PC-3 (cell line): ENCODE data around the gene HOXA10. TPM values are rescaled to one million over a fixed set of nuclear protein-coding genes. Genes with fewer than 3 reads are reported as not detected.

Source experiments
- ATAC-seq: fragments of 200-7000 bp; cut with Tn5 transposase; 2 replicates; pipeline ENCODE4 v1.9.1; 2020; ENCODE audit warnings: mild to moderate bottlenecking, moderate library complexity
- BruUV-seq: library from RNA; stranded (reverse); fragments of 400-500 nt; replicated peaks from 2 replicates; lab custom pipeline; 2021; lab: Mats Ljungman, UMichigan
- CTCF ChIA-PET: fragments of 300-600 bp; sonication (Branson Sonifier 250); formaldehyde crosslinking; loops from one replicate; lab custom pipeline; 2022; ENCODE audit warnings: antibody characterized with exemption; lab: Charles Lee
- POLR2A ChIA-PET: fragments of 300-600 bp; sonication (Branson Sonifier 250); formaldehyde crosslinking; loops from one replicate; lab custom pipeline; 2022; ENCODE audit warnings: antibody characterized with exemption; ENCODE audit not compliant: unreplicated experiment; lab: Charles Lee
- DNase-seq: peaks from one replicate; pipeline ENCODE4 v3.0.0-alpha.2; 2015
- H2AFZ ChIP-seq: fragments of 300-600 bp; sonication (generic); 2 replicates; pipeline ENCODE4 v1.6.0; 2016; ENCODE audit warnings: antibody characterized with exemption, low read length
- H3F3A ChIP-seq: fragments of 300-600 bp; sonication (generic); one replicate; pipeline ENCODE4 v1.6.0; 2017; ENCODE audit warnings: antibody characterized with exemption, low read length, control low read depth, mild to moderate bottlenecking; ENCODE audit not compliant: unreplicated experiment
- H3K27ac ChIP-seq: fragments of 300-600 bp; sonication (generic); 2 replicates; pipeline ENCODE4 v1.5.1; 2016; ENCODE audit warnings: mild to moderate bottlenecking, low read length
- H3K27me3 ChIP-seq: fragments of 300-600 bp; sonication (generic); 2 replicates; pipeline ENCODE4 v1.6.1; 2016; ENCODE audit warnings: low read length, mixed read lengths
- H3K36me3 ChIP-seq: fragments of 300-600 bp; sonication (generic); 2 replicates; pipeline ENCODE4 v1.6.1; 2016; ENCODE audit warnings: low read depth, mixed run types, low read length, mixed read lengths
- H3K4me1 ChIP-seq: fragments of 300-600 bp; sonication (generic); 2 replicates; pipeline ENCODE4 v1.5.1; 2016; ENCODE audit warnings: low read length; ENCODE audit not compliant: insufficient read depth
- H3K4me2 ChIP-seq: fragments of 300-600 bp; sonication (generic); 2 replicates; pipeline ENCODE4 v1.6.0; 2016; ENCODE audit warnings: low read length
- H3K4me3 ChIP-seq: fragments of 300-600 bp; sonication (generic); 2 replicates; pipeline ENCODE4 v1.5.1; 2016; ENCODE audit warnings: mild to moderate bottlenecking, low read length, mixed read lengths
- H3K79me2 ChIP-seq: fragments of 300-600 bp; sonication (generic); 2 replicates; pipeline ENCODE4 v1.6.1; 2017; ENCODE audit warnings: low read length, mixed read lengths
- H3K9ac ChIP-seq: fragments of 300-600 bp; sonication (generic); 2 replicates; pipeline ENCODE4 v1.6.0; 2016; ENCODE audit warnings: mild to moderate bottlenecking, low read length
- H3K9me2 ChIP-seq: fragments of 300-600 bp; sonication (generic); replicated peaks from 2 replicates; pipeline ENCODE4 v1.6.1; 2016; ENCODE audit warnings: mixed run types, low read length, mixed read lengths
- H3K9me3 ChIP-seq: fragments of 300-600 bp; sonication (generic); 2 replicates; pipeline ENCODE4 v1.6.1; 2016; ENCODE audit warnings: low read length, mixed read lengths
- H4K20me1 ChIP-seq: fragments of 300-600 bp; sonication (generic); 2 replicates; pipeline ENCODE4 v1.6.1; 2016; ENCODE audit warnings: low read length, mixed read lengths
- EZH2 ChIP-seq: fragments of 300-600 bp; sonication (generic); IDR thresholded peaks from one replicate; pipeline ENCODE4 v1.6.1; 2017; ENCODE audit warnings: antibody characterized with exemption, mild to moderate bottlenecking, low read length; ENCODE audit not compliant: unreplicated experiment
- EZH2phosphoT487 ChIP-seq: fragments of 300-600 bp; sonication (generic); IDR thresholded peaks from 2 replicates; pipeline ENCODE4 v1.6.1; 2018; ENCODE audit warnings: mild to moderate bottlenecking, antibody characterized with exemption, low read length, borderline replicate concordance
- intact Hi-C: fragments of 100-400 bp; cut with micrococcal nuclease; formaldehyde crosslinking; loops from 2 replicates; pipeline ENCODE4 v1.9.0; 2023
- total RNA-seq: library from RNA; depleted of rRNA; stranded (reverse); fragments of >200 nt; gene quantifications from 2 replicates; pipeline ENCODE4 v1.2.3, GENCODE V29; 2014
- TF ChIP-seq, protein P1 (sequence below): fragments of 300-600 bp; sonication (generic); conservative IDR thresholded peaks from 2 replicates; pipeline ENCODE4 v1.5.1; 2017; ENCODE audit warnings: antibody characterized with exemption, low read depth, mild to moderate bottlenecking, low read length

HOXA10 gene
- total RNA-seq, 1 experiment from 2014 or later = 46.1 TPM

DNA sequence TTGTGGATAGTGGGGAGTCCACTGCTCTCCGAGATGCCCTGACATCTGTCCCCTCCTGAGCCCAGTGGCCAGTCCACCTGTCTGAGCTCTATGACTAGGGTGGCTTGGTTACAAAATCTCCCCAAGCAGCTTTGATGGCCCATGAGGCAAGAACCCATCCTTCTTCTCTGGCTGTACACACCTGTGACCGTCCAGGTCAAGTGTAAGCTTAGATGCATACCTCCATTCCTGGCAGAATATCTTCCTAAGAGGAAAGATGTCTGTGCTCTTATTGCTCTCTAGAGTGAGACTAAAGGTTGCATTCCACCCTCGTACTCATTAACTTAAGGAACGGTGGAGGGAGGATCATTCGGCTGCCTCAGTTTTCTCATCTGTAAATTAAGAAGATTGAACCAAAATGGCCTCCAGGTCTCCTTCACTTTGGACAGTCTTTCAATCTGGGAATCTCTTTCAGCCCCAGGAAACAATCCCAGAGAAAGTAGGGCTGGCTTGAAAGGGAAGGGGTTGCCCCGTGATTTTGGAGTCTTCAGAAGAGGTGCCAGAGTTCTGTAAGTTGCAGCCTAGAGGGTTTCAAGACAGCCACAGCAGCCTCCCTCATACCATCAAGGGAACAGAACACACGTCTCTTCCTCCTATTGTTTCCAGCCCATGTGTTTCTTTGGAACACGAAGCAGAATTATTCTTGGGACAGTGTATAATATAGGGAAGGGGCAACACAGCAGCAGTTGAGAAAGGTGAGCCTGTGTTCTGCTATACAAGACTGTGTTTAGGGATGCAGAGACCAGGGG is 49.0 kb downstream of the HOXA10 start:
- POLR2A ChIA-PET = no interaction called here
- no peak overlapping the region for H3K4me3 ChIP-seq
- no TSS peak for BruUV-seq
- intact Hi-C loops = no loop called here
- H4K20me1 ChIP-seq = no peaks in the 10 kb centered on the region
- no peak overlapping the region for H3K4me2 ChIP-seq
- no peak for DNase-seq
- no peaks in the 10 kb centered on the region for H3K9me2 ChIP-seq
- 0 out of 2 replicates have a peak, but pooled peaks cover 10% of the 10 kb centered on the region for H3K4me1 ChIP-seq
- H3K36me3 ChIP-seq = no peaks in the 10 kb centered on the region
- no peaks in the 10 kb centered on the region for H3K27me3 ChIP-seq
- peaks cover 26% of the 10 kb centered on the region for H3K79me2 ChIP-seq
- no peaks in the 10 kb centered on the region for H3F3A ChIP-seq
- TF ChIP-seq, protein P1, sequence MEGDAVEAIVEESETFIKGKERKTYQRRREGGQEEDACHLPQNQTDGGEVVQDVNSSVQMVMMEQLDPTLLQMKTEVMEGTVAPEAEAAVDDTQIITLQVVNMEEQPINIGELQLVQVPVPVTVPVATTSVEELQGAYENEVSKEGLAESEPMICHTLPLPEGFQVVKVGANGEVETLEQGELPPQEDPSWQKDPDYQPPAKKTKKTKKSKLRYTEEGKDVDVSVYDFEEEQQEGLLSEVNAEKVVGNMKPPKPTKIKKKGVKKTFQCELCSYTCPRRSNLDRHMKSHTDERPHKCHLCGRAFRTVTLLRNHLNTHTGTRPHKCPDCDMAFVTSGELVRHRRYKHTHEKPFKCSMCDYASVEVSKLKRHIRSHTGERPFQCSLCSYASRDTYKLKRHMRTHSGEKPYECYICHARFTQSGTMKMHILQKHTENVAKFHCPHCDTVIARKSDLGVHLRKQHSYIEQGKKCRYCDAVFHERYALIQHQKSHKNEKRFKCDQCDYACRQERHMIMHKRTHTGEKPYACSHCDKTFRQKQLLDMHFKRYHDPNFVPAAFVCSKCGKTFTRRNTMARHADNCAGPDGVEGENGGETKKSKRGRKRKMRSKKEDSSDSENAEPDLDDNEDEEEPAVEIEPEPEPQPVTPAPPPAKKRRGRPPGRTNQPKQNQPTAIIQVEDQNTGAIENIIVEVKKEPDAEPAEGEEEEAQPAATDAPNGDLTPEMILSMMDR = no peak
- TF ChIP-seq EZH2phosphoT487 (no peak), EZH2 (no peak)
- no peak overlapping the region for H3K27ac ChIP-seq
- no peak overlapping the region for H3K9ac ChIP-seq
- H2AFZ ChIP-seq = no peak overlapping the region
- ATAC-seq = no peak
- no peaks in the 10 kb centered on the region for H3K9me3 ChIP-seq
- CTCF ChIA-PET = no interaction called here

DNA sequence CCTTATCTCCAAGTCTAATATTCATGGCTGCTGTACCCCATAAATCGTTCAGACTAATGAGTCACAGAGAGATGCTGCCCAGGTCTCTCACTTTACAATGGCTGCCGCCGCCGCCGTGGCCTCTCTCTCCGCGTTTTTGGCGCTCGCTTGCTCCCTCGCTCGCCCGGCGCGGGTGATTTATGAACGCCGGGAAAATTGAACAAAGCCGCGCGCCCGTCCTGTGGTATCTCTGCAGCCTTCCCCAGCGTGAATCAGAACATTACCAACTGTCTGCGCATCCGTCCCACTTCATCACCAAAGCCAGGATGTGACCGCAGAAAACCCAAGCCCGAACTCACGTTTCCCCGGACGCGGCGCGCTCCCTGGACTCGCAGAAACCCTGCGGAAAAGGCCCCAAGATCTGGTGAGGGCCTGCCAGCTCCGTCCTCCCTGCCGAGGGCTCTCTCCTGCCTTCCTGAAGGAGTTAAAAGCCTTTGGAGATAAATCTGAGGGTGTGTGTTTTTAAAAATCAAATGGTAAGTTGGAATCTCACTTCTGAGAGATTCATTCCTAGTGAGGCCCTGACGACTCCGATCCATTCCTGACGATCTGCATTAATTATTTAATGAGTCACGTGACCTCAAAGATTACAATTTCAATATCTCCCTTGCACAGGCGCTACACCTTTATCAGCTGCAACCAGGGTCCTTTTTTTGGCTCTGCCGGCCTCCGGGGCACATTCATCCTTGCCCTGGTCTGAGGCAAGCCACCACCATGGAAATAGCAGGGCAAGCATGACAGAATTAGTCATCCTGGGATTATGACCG is 49.8 kb downstream of the HOXA10 start:
- Histone ChIP-seq H3K9me3 (no peaks in the 10 kb centered on the region), H3K27me3 (no peaks in the 10 kb centered on the region), H3K9ac (no peak overlapping the region), H2AFZ (no peak overlapping the region), H3K36me3 (no peaks in the 10 kb centered on the region), H3F3A (no peaks in the 10 kb centered on the region), H3K4me1 (0 out of 2 replicates have a peak, but pooled peaks cover 4% of the 10 kb centered on the region), H3K4me2 (no peak overlapping the region), H3K79me2 (peaks cover 20% of the 10 kb centered on the region), H3K4me3 (no peak overlapping the region), H3K9me2 (no peaks in the 10 kb centered on the region), H3K27ac (no peak overlapping the region), H4K20me1 (no peaks in the 10 kb centered on the region)
- CTCF ChIA-PET = no interaction called here
- no TSS peak for BruUV-seq
- no peak for DNase-seq
- TF ChIP-seq, protein P1 = no peak
- TF ChIP-seq EZH2phosphoT487 (no peak), EZH2 (no peak)
- no peak for ATAC-seq
- intact Hi-C loops = no loop called here
- POLR2A ChIA-PET = no interaction called here
